Activated naive CD8-positive, alpha-beta T cell treated with anti-CD3 and anti-CD28 coated beads, Interleukin-2, amount 10 ng/mL, durations not matched to agents 7 days and 5 days (primary cell): ENCODE measurements around the gene LAMA5. TPM values are rescaled to one million over a fixed set of nuclear protein-coding genes. Genes with fewer than 3 reads are reported as not detected.

ENCODE experiments used
- ATAC-seq: fragments of 150-1000 bp; cut with Tn5 transposase; one replicate; pipeline ENCODE4 v1.10.0; 2021; ENCODE audit warnings: low read depth, moderate library complexity
- POLR2A ChIA-PET: fragments of 350-600 bp; sonication (Branson Sonifier 250); formaldehyde crosslinking; loops from one replicate; lab custom pipeline; 2021; ENCODE audit warnings: antibody characterized with exemption; lab: Charles Lee
- DNase-seq: peaks from one replicate; pipeline ENCODE4 v3.0.0; 2021
- H3K27ac Mint-ChIP-seq: one replicate; pipeline ENCODE4 v1.8.0; 2022; ENCODE audit warnings: mild to moderate bottlenecking, mixed read lengths
- H3K27me3 Mint-ChIP-seq: one replicate; pipeline ENCODE4 v1.8.0; 2022; ENCODE audit warnings: mild to moderate bottlenecking, moderate library complexity, mixed read lengths
- H3K36me3 Mint-ChIP-seq: one replicate; pipeline ENCODE4 v1.8.0; 2021; ENCODE audit warnings: mild to moderate bottlenecking, mixed read lengths
- H3K4me1 Mint-ChIP-seq: one replicate; pipeline ENCODE4 v1.8.0; 2021; ENCODE audit warnings: mixed read lengths
- H3K4me3 Mint-ChIP-seq: one replicate; pipeline ENCODE4 v1.8.0; 2022; ENCODE audit warnings: mild to moderate bottlenecking, moderate library complexity, mixed read lengths
- H3K9me3 Mint-ChIP-seq: one replicate; pipeline ENCODE4 v1.8.0; 2021; ENCODE audit warnings: mixed read lengths
- total RNA-seq, 2 experiments: library from RNA; stranded (reverse); gene quantifications; one replicate each; pipeline ENCODE4 v1.2.3, GENCODE V29; 2021

Gene LAMA5
- total RNA-seq, 2 experiments from 2014 or later = 0.54 to 0.80 TPM

DNA sequence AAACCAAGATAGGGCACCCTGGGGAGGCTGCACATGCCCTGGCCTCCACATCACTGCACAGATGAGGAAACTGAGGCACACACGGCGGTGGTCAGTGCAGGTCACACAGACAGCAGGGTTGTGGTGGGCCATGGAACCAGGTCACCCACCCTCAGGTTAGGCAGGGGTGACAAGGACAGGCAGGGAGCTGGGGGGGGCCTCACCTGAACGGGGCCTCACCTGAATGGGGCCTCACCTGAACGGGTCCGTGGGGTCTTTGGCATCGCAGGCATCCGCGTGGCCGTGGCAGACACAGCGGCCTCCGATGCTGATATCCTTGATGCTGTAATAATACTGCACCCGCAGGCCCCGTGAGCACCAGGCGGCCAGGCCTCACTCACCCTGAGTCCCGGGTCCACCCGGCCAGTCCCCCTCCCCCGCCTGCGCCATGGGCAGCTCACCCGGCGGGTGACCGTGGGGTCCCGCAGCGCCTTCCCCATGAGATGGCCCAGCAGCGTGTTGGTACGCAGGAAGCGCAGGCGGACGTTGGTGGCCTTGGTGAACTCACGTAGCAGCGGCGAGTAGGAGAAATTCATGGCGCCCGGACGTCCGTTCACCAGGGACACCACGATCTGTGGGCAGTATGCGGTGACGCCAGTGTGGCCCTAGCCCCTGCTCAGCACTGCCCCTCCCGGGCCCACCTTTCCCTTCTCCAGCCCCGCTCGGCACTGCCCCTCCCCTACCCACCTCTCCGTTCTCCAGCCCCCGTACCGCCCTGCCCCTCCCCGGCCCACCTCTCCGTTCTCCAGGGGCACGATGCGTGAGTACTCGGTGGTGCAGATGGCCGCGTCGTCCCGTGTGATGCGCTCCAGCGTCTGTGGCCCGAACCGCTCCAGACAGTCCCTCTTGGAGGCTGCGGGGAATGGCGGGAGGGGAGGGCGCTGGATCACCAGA is 15.4 kb downstream of the LAMA5 start:
- POLR2A ChIA-PET = no interaction called here
- ATAC-seq = no peak
- peaks cover 2% of the 10 kb centered on the region for H3K4me1 Mint-ChIP-seq
- H3K36me3 Mint-ChIP-seq = no peaks in the 10 kb centered on the region
- peaks cover 7% of the 10 kb centered on the region for H3K9me3 Mint-ChIP-seq
- H3K27ac Mint-ChIP-seq = no peak overlapping the region
- H3K27me3 Mint-ChIP-seq = no peaks in the 10 kb centered on the region
- no peak for DNase-seq
- no peak overlapping the region for H3K4me3 Mint-ChIP-seq

DNA sequence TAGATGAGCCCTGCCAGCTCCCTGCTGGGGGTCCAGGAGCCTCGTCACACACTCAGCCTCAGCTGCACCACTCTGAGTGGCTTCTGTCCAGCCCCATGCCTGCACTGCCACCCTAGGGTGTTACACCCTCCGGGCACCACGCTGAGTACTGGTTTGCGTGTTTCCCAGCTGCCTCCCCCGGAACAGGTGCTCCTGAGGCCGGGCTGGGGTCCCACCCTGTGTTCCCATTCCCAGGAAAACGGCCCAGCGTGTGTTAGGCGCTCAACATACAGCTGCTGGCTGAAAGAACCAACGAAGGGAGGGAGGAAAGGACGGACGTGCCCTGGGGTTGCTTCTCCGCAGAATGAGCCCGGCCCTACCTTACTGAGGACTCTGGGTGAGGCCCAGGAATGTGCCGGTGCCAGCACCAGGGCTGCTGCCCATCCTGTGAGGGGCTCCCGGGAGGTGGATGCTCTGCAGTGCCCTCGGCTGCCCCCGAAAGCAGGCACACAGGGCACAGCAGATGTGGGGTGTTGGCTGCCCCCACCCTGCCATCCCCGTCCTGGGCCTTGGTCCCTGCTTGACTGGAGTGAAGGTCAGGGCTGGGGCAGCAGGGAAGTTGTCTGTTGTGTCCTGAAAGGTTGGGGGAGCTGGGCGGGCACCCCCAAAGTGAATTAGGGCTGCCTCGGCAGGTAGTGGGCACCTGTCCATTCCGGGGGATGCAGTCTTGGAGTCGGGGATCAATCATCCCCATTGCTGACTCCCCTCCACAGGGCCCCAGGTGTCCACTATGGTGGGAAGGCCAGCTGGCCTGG is 16.3 kb downstream of the LAMA5 start:
- Mint-ChIP-seq H3K36me3 (no peaks in the 10 kb centered on the region), H3K27ac (no peak overlapping the region), H3K4me3 (no peak overlapping the region), H3K9me3 (peaks cover 7% of the 10 kb centered on the region), H3K27me3 (no peaks in the 10 kb centered on the region), H3K4me1 (peaks cover 2% of the 10 kb centered on the region)
- POLR2A ChIA-PET = no interaction called here
- DNase-seq = no peak
- no peak for ATAC-seq

DNA sequence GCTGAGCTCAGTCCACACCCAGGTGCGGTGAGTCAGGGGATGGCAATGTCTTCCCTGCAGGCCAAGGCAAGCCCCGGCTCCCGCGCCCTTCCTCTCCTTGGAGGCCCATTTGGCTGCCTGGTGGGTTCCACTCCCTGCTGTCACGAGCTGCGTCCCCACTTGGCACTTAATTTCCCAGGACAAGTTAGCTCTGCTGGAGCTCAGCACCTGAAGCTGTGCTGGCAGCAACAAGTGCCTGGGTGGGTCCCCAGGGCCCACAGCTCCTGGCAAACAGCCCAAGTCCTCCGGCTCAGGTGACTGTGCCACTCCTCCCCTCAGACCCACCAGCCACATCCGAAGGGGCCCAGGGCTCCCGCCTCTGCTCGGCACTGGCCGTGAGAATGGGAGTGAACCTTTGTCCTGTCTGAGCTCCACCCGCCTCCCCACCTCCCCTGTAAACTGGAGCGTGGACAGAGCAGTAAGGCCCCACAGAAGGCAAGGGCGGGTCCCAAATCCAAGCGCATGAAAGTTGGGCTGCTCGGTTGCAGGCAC is 16.9 kb downstream of the LAMA5 start:
- POLR2A ChIA-PET = no interaction called here
- Mint-ChIP-seq H3K4me1 (peaks cover 2% of the 10 kb centered on the region), H3K4me3 (no peak overlapping the region), H3K9me3 (peaks cover 7% of the 10 kb centered on the region), H3K36me3 (no peaks in the 10 kb centered on the region), H3K27me3 (no peaks in the 10 kb centered on the region), H3K27ac (no peak overlapping the region)
- DNase-seq = no peak
- ATAC-seq = no peak

- no peak overlapping the region for H3K27ac Mint-ChIP-seq
- POLR2A ChIA-PET = no interaction called here
- ATAC-seq = no peak
- no peak for DNase-seq
- no peak overlapping the region for H3K4me3 Mint-ChIP-seq
- H3K27me3 Mint-ChIP-seq = no peaks in the 10 kb centered on the region
- H3K36me3 Mint-ChIP-seq = no peaks in the 10 kb centered on the region
- H3K4me1 Mint-ChIP-seq = peaks cover 2% of the 10 kb centered on the region
- peaks cover 7% of the 10 kb centered on the region for H3K9me3 Mint-ChIP-seq
These were observed 17.5 kb downstream of the LAMA5 start for GRCh38 chr20:62349556-62350097.

- Mint-ChIP-seq H3K27ac (no peak overlapping the region), H3K36me3 (no peaks in the 10 kb centered on the region), H3K4me3 (no peak overlapping the region), H3K9me3 (peaks cover 7% of the 10 kb centered on the region), H3K27me3 (no peaks in the 10 kb centered on the region), H3K4me1 (peaks cover 2% of the 10 kb centered on the region)
- ATAC-seq (no peak), DNase-seq (no peak)
- POLR2A ChIA-PET = no interaction called here
These were observed 18.5 kb downstream of the LAMA5 start for GRCh38 chr20:62348604-62349003.

DNA sequence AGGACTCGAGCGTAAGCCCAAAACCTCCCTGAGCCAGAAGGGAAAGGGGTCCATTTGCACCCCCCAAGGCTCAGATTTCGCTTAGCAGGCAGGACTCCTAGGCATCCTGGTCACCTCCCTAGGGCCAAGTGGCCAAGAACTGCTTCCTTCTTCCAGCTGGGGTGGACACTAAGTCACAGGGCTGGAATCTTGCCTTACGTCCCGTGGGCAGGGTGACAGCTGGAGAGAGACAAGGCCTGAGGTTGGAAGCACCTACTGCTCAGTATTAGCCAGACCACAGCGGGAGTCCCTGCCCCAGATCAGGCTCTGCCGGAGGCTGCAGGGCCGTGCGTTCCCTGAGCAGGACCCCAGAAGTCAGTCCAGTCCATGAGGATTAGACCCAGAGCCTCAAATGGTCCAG is 19.7 kb downstream of the LAMA5 start:
- ATAC-seq = no peak
- Mint-ChIP-seq H3K27ac (no peak overlapping the region), H3K27me3 (no peaks in the 10 kb centered on the region), H3K9me3 (peaks cover 7% of the 10 kb centered on the region), H3K36me3 (no peaks in the 10 kb centered on the region), H3K4me3 (no peak overlapping the region), H3K4me1 (peaks cover 2% of the 10 kb centered on the region)
- DNase-seq = no peak
- POLR2A ChIA-PET = no interaction called here

DNA sequence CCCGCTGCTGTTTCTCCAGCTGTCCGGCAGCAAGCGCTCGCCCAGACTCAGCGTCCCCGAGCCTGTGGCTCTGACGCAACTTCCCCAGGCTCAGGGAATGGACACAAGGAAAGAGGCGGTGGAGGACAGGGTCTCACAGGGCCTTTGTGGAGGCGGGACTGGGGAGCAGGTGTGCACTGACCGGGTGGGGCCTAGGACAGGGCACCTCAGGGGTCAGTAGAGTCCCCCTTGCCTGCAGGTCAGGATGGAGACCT is 20.0 kb downstream of the LAMA5 start:
- Mint-ChIP-seq H3K27ac (no peak overlapping the region), H3K9me3 (peaks cover 7% of the 10 kb centered on the region), H3K4me1 (peaks cover 2% of the 10 kb centered on the region), H3K36me3 (no peaks in the 10 kb centered on the region), H3K4me3 (no peak overlapping the region), H3K27me3 (no peaks in the 10 kb centered on the region)
- POLR2A ChIA-PET = no interaction called here
- ATAC-seq = no peak
- DNase-seq = no peak

DNA sequence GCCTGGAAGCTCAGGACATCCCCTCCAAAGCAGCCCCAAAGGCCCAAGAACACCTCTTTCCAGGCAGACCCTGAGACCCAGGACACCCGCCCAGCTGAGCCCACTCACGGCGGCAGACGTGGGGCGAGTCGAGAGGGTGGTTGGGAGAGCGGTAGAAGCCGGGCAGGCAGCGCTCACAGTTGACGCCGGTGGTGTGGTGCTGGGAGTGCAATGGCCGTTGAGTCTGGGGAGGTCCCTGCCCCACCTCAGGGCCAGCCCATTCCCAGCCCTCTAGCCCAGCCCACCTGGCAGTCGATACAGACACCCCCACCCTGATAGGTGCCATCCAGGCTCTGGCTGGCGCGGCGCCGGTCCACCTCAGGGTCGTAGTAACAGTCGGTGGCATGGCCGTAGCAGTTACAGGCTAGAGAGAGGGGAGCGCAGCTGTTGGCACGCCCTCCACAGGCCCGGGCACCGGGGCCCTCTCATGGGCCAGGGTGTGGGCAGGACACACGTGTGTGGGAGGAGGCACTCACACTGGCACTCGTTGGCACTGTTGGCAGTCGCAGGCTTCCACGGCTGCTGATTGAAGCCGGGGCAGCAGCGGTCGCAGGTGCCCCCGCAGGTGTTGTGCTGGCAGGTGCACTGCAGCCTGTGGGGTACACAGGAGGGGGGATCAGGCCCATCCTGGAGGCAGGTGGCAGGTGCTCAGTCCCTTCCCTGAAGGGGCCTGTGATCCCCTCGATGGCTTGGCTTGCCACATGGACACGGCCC is 20.5 kb downstream of the LAMA5 start:
- no peaks in the 10 kb centered on the region for H3K27me3 Mint-ChIP-seq
- peaks cover 2% of the 10 kb centered on the region for H3K4me1 Mint-ChIP-seq
- POLR2A ChIA-PET = no interaction called here

DNA sequence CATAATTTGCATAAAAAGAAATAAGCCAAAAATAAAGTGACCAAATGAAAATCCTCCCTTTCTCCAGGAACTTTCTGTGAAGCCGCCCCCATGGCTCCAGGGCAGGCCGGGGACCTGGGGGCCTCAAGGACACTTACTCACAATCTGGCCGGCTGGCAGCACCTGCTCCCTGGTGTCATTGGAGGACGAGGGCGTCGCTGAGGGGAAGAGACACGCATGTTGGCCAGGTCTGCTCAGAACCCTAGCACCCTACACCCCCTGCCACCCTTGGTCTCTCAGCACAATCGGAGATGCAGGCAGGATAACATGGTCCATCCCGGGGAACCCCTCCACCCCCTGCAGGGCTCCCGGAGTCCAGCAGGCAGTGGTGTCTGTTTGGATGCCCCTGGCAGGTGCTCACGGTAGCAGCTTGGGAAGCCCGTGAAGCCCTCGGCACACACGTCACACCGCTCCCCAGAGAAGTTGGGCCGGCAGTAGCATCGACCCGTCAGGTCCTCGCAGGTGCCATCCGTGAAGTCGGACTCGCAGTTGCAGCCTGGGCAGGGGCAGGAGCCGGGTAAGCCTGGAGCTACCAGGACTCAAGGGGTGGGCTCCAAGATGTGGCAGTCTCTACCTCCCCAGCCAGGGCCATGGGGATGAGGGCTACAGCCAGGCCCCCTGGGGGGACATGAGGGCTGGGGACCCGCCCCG is 21.3 kb downstream of the LAMA5 start:
- Mint-ChIP-seq H3K27me3 (no peaks in the 10 kb centered on the region), H3K9me3 (peaks cover 7% of the 10 kb centered on the region), H3K4me3 (no peak overlapping the region), H3K36me3 (no peaks in the 10 kb centered on the region), H3K4me1 (peaks cover 2% of the 10 kb centered on the region), H3K27ac (no peak overlapping the region)
- ATAC-seq (no peak), DNase-seq (no peak)
- POLR2A ChIA-PET = no interaction called here

More for the DNA sequence above, 20.5 kb downstream of the LAMA5 start:
- Mint-ChIP-seq H3K9me3 (peaks cover 7% of the 10 kb centered on the region), H3K4me3 (no peak overlapping the region), H3K27ac (no peak overlapping the region), H3K36me3 (no peaks in the 10 kb centered on the region)
- no peak for DNase-seq
- ATAC-seq = no peak

DNA sequence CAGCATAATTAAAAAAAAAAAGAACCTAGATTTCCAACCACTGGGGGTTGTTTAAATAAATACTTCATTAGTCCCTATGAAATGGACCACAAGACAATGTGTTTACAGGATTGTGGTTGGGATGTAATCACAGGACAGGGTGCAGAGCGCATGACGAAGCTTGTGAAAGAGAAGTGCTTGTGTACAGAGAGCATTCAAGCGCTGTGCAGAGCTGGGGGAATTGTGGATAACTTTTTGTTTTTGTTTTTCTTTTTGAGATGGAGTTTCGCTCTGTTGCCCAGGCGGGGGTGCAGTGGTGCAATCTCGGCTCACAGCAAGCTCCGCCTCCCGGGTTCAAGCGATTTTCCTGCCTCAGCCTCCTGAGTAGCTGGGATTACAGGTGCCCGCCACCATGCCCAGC is 22.3 kb downstream of the LAMA5 start:
- no peak for DNase-seq
- H3K27me3 Mint-ChIP-seq = no peaks in the 10 kb centered on the region
- no peak for ATAC-seq
- no peak overlapping the region for H3K4me3 Mint-ChIP-seq
- H3K27ac Mint-ChIP-seq = no peak overlapping the region
- no peaks in the 10 kb centered on the region for H3K36me3 Mint-ChIP-seq
- POLR2A ChIA-PET = no interaction called here
- peaks cover 7% of the 10 kb centered on the region for H3K9me3 Mint-ChIP-seq
- peaks cover 2% of the 10 kb centered on the region for H3K4me1 Mint-ChIP-seq

DNA sequence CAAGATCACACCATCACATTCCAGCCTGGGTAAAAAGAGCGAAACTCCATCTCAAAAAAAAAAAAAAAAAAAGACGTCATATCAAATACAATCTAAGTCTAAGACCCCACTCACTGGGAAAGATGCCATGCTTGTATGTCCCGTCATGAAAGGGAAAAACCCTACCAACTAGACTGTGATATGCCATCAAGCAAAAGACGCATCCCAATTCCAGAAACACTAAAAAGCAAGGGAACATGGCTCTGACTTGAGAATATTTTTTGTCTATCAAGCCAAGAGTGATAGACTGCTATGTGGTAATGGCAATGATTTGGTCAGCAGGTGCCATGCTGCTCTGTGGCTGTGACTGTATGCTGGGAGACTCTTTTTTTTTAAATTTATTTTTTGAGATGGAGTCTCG is 23.0 kb downstream of the LAMA5 start:
- Mint-ChIP-seq H3K36me3 (peaks cover 1% of the 10 kb centered on the region), H3K4me3 (no peak overlapping the region), H3K9me3 (peaks cover 5% of the 10 kb centered on the region), H3K27me3 (no peaks in the 10 kb centered on the region), H3K4me1 (no peaks in the 10 kb centered on the region), H3K27ac (no peak overlapping the region)
- POLR2A ChIA-PET = no interaction called here
- ATAC-seq (no peak), DNase-seq (no peak)

GRCh38 chr20:62342910-62343309 is 24.2 kb downstream of the LAMA5 start:
- DNase-seq (no peak), ATAC-seq (no peak)
- H3K4me1 Mint-ChIP-seq = no peaks in the 10 kb centered on the region
- no peaks in the 10 kb centered on the region for H3K27me3 Mint-ChIP-seq
- no peak overlapping the region for H3K4me3 Mint-ChIP-seq
- no peaks in the 10 kb centered on the region for H3K9me3 Mint-ChIP-seq
- H3K27ac Mint-ChIP-seq = no peak overlapping the region
- POLR2A ChIA-PET = no interaction called here
- peaks cover 1% of the 10 kb centered on the region for H3K36me3 Mint-ChIP-seq

GRCh38 chr20:62339647-62340062 is 27.5 kb downstream of the LAMA5 start:
- POLR2A ChIA-PET = no interaction called here
- peaks cover 1% of the 10 kb centered on the region for H3K36me3 Mint-ChIP-seq
- H3K27me3 Mint-ChIP-seq = peaks cover 1% of the 10 kb centered on the region
- ATAC-seq = no peak
- no peaks in the 10 kb centered on the region for H3K9me3 Mint-ChIP-seq
- no peak overlapping the region for H3K4me3 Mint-ChIP-seq
- no peak overlapping the region for H3K27ac Mint-ChIP-seq
- no peaks in the 10 kb centered on the region for H3K4me1 Mint-ChIP-seq
- no peak for DNase-seq
